Measurements from ENCODE around the gene LGALSL.

Gene LGALSL

GRCh38 chr2:64453770-64454385 lies at the start of gene LGALSL:
TSS of gene LGALSL (plus strand) at chr2:64454162. CDS start at chr2:64454546, 384 bp downstream.
- no peak for DNase-seq

GRCh38 chr2:64404743-64405142 lies 49.2 kb upstream of the LGALSL start:
- no peak for DNase-seq

GRCh38 chr2:64405581-64406406 lies 48.2 kb upstream of the LGALSL start:
- DNase-seq: no peak

DNA sequence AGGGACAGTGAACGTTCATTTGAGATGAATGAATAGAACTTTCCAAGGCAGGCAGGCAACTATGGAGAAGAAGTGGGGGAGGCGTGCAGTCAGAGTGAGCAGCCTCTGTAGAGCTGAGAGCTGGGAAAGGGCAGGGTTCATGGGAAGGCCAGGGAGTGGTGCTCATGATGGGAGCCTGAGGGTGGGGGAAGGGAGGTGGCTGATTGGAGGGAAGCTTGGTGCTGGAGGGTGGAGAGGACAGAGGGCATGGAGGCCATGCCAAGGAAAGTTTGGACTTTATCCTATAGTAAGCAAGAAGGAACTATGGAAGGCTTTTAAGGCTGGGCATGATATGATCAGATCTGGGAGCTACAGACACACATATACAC lies 47.6 kb upstream of the LGALSL start:
- DNase-seq: no peak

- no peak for DNase-seq
These were observed 45.9 kb upstream of the LGALSL start for GRCh38 chr2:64408031-64408430.

GRCh38 chr2:64410671-64411070 lies 43.3 kb upstream of the LGALSL start:
- DNase-seq: no peak

DNA sequence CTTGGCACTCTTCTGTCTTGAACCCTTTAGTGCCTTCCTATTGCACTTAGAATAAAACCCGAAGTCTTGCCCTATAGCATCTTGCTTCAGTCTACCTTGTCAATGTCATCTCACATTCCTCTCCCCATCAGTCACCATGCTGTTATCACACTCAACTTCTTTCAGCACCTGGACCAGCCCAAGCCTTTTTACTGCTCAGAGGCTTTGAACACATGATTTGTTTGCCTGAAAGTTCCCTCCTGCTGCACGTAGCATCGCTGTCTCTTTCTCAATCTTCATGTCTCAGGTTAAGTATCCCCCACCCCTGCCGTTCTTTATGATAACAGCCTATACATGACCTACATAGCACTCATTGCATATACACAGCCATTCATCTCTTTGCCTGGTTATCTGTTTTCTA lies 41.3 kb upstream of the LGALSL start:
- no peak for DNase-seq

DNA sequence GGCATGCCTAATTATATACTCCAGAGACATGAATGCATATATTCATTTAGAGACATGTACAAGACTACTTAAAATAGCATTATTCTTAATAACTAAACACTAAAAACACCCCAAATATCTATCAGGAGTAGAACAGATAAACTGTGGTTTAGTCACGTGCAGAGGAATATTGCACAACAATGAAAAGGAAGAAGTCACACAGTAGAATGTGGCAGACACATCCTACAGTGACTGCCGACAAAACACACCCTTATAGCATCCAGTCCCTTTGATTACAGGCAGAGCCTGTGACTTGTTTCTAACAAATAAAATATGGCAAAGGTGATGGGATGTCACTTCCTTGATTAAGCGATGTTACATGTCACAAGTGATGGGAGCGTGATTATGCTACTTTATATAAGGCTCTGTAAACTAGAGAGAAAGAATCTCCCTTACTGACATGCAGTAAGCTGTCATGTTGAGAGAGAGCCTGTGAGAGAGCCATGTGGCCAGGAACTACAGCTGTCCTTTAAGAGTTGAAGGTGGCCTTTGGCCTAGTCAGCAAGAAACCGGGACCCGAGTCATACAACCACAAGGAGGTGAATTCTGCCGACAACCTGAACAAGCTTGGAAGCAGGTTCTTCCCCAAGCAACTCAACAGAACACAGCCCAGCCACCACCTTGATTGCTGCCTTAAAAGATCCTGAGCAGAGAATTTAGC lies 39.1 kb upstream of the LGALSL start:
- DNase-seq: no peak

GRCh38 chr2:64417624-64418023 lies 36.3 kb upstream of the LGALSL start:
- DNase-seq: no peak

DNA sequence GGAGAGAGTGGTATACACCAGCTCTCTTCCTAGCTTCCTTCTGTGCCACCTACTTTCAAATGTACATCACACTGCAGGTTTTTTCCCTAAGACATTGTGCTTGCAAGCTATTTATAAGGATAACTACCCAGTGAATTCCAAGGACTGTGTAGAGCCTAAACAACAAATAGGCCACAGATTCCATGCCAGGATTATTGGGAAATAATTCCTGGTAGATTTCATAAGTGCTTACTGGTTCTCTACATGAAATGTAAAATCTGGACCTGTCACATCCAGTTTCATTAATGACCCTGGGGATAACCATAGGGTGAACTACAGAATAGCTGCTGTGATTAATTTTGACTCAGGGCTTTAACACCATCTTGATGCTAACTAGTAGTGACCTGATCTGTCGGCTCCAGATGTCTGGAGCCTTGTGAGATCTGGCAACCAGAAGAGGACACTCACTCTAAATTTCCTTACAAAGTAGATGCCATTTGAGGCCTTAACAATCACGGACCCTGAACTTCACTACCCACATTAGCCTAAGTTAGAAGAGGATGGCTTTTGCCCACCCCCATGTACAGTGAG lies 34.3 kb upstream of the LGALSL start:
- DNase-seq: no peak

GRCh38 chr2:64420677-64421076 lies 33.3 kb upstream of the LGALSL start:
- no peak for DNase-seq

- DNase-seq: no peak
These were observed 32.8 kb upstream of the LGALSL start for GRCh38 chr2:64421201-64421600.

DNA sequence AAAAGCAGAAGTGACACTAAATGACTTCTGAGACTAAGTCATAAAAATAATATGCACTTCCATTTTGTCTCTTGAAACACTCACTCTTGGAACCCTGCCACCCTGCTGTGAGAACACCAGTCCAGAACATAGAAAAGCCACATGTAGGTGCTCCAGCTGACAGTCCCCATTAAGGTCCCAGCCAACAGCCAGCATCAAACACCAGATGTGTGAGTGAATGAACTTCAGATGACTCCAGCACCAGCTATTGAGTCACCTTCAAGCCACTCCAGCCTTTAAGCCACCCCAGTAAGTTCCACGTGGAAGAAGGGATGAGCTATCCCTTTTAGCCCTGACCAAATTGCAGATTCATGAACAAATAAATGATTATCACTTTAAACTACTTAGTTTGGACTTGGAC lies 31.5 kb upstream of the LGALSL start:
- DNase-seq: no peak

DNA sequence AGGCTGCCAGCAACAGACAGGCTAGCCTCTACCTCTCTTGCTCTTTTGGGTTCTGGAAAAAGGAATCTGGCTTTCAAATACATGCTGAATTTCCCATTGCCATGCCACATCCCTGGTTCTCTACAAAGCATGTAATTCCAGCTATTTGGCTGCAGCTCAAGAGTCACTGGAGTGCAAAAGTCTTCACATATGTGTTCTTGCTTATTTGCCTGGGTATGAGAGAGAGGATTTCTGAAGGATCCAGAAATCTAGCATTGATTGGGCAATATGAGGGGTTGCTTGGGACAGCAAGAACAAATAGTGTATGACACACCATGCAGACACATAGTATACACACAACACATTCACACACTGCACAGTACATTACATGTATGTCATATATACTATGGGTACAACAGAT lies 30.7 kb upstream of the LGALSL start:
- DNase-seq: no peak

- no peak for DNase-seq
These were observed 29.5 kb upstream of the LGALSL start for GRCh38 chr2:64424416-64424987.

DNA sequence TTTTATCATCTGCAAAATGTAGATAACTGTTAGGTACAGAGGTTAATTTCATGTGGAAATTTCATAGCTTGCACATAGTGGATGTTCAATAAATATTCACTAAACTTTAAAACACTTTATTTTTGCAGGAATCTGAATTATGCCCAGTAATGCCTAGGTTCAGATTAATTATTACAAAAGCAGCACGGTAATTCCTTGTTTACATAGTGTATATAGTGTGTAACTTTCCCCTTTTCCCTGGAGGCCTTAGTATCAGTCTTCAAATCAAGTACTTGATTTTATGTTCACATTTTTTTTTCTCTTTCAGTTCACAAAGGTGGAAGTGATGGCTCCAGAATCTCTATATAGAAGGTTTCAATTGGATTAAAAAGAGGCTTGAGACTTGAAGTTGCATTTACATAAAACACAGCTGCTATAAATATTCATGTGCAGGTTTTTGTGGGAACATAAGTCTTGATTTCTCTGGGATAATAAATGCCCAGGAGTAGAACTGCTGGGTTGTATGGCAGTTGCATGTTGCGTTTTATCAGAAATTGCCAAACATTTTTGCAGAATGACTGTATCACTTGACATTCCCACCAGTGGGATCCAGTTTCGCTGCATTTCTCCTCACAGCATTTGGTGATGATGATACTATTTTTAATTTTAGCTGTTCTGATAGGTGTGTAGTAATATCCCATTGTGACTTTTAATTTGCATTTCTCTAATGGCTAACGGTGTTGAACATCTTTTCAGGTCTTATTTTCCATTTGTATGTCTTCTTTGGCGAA lies 27.6 kb upstream of the LGALSL start:
- DNase-seq: no peak

DNA sequence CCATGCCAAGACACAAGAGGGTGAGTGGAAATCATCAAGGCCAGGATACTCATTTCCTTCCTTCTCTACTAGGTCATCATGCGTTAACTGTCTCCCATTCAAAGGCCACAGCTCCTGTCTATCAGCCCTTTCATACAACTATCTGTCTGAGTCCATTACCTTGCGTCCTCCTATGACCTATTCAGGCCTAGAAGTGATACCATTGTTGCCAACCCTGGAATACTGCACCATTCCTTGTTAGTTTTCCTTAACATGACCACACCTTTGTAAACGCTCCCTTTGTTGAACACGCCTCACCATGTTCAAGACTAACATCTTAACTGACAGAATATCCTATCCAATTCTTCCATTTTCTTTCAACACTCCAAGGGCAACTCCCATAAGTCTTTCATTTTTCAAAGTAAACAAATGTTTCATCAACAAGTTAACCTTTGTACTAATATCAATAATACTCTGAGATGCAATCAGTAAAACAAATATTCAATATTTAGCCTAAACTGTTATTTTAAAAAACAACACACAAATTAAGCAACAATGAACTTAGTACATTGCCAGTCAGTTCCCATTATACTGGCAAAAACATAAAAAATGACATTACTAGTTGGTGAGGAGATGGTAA lies 19.8 kb upstream of the LGALSL start:
- no peak for DNase-seq

GRCh38 chr2:64437883-64438282 lies 16.1 kb upstream of the LGALSL start:
- no peak for DNase-seq

GRCh38 chr2:64439194-64439593 lies 14.8 kb upstream of the LGALSL start:
- no peak for DNase-seq

- DNase-seq: no peak
These were observed 13.1 kb upstream of the LGALSL start for GRCh38 chr2:64440843-64441242.

DNA sequence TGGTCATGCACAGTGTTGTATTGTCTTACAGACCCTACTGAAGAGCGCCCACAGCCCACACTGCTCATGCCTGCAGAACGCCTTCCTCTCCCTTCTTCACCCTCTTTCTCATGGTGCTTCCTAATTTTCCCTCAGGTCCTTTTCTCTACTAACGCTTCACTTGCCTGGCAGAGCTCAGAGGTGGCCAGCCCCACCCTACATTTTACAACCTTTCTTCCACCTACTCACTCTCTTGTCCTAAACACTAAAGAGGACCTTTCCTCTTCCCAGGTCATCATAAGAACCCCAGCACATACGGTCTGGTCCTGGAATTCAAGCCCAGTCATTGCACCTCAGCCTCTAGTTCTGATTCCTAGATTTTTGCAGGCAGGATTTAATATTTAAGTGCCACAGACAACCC lies 11.7 kb upstream of the LGALSL start:
- DNase-seq: no peak

GRCh38 chr2:64442801-64443429 lies 11.0 kb upstream of the LGALSL start:
- DNase-seq: no peak
